HCT116 (cell line): Measurements from ENCODE around the gene TNFRSF6B. TPM values are rescaled to one million over a fixed set of nuclear protein-coding genes. Genes with fewer than 3 reads are reported as not detected.

Source experiments
- ATAC-seq: fragments of 200-7000 bp; cut with Tn5 transposase; 2 replicates; pipeline ENCODE4 v1.9.1; 2020; ENCODE audit warnings: mild to moderate bottlenecking, moderate library complexity
- BruUV-seq: library from RNA; stranded (reverse); fragments of 400-500 nt; replicated peaks from 2 replicates; lab custom pipeline; 2021; lab: Mats Ljungman, UMichigan
- CTCF ChIA-PET: fragments of 300-600 bp; sonication (Branson Sonifier 250); formaldehyde crosslinking; loops from one replicate; lab custom pipeline; 2021; ENCODE audit warnings: antibody characterized with exemption; lab: Charles Lee
- POLR2A ChIA-PET: fragments of 300-600, 350-600 bp; sonication (Branson Sonifier 250); formaldehyde crosslinking; loops from one replicate; lab custom pipeline; 2021; ENCODE audit warnings: antibody characterized with exemption; lab: Charles Lee
- RAD21 ChIA-PET, 2 experiments: fragments of 300-600 bp; sonication (Branson Sonifier 250); formaldehyde crosslinking; loops; one replicate each; lab custom pipeline; 2023; ENCODE audit warnings: low total read pairs in 2 of 2; ENCODE audit not compliant: uncharacterized antibody in 2 of 2, unreplicated experiment in 2 of 2, low non-redundant PET in 1 of 2; lab: Charles Lee
- DNase-seq: peaks from one replicate; pipeline ENCODE4 v3.0.0-alpha.2; 2010; ENCODE audit warnings: low read depth, low spot score
- H2AFZ ChIP-seq: fragments of 200-600 bp; shearing (Covaris generic), sonication (generic); 2 replicates; pipeline ENCODE4 v1.6.1; 2017; ENCODE audit warnings: low read depth, mixed run types, mixed read lengths, antibody characterized with exemption, low read length; ENCODE audit not compliant: poor library complexity, severe bottlenecking
- H3K27ac ChIP-seq: 2 replicates; pipeline ENCODE4 v1.5.1; 2012; ENCODE audit warnings: low read depth, low read length
- H3K27me3 ChIP-seq: fragments of 200-600 bp; sonication (generic); 2 replicates; pipeline ENCODE4 v1.6.1; 2016; ENCODE audit warnings: mixed run types, low read length, mixed read lengths; ENCODE audit not compliant: insufficient read depth
- H3K36me3 ChIP-seq, 2 experiments: fragments of 200-500 bp in 1 of 2; fragments of 200-600 bp in 1 of 2; sonication (Bioruptor generic) in 1 of 2; sonication (generic) in 1 of 2; 2 replicates each; pipeline versions ENCODE4 v1.5.1 to v1.6.1; 2014 to 2016; ENCODE audit warnings: low read length in 2 of 2, inconsistent platforms in 1 of 2, mixed read lengths in 1 of 2, mixed run types in 1 of 2; ENCODE audit not compliant: insufficient read depth in 2 of 2, control insufficient read depth in 1 of 2
- H3K4me1 ChIP-seq, 2 experiments: fragments of 200-600 bp in 1 of 2; sonication (generic) in 1 of 2; 2 replicates each; pipeline versions ENCODE4 v1.5.1 to v1.6.1; 2012 to 2017; ENCODE audit warnings: low read length in 2 of 2, inconsistent platforms in 1 of 2, mild to moderate bottlenecking in 1 of 2, mixed read lengths in 1 of 2, mixed run types in 1 of 2, moderate library complexity in 1 of 2; ENCODE audit not compliant: insufficient read depth in 2 of 2, control insufficient read depth in 1 of 2
- H3K4me2 ChIP-seq: fragments of 200-600 bp; sonication (generic); 2 replicates; pipeline ENCODE4 v1.6.1; 2017; ENCODE audit warnings: mixed run types, low read length, mixed read lengths
- H3K4me3 ChIP-seq, 2 experiments: fragments of 200-600 bp in 1 of 2; sonication (generic) in 1 of 2; replicated peaks in 1 of 2; 2 replicates each; pipeline ENCODE4 v1.5.1; 2011 to 2016; ENCODE audit warnings: low read length in 2 of 2, control low read depth in 1 of 2, low read depth in 1 of 2, mild to moderate bottlenecking in 1 of 2, mixed read lengths in 1 of 2, mixed run types in 1 of 2
- H3K79me2 ChIP-seq: fragments of 200-600 bp; sonication (generic); 2 replicates; pipeline ENCODE4 v1.6.1; 2017; ENCODE audit warnings: mild to moderate bottlenecking, mixed run types, low read length, moderate library complexity, mixed read lengths; ENCODE audit not compliant: insufficient read depth
- H3K9ac ChIP-seq: fragments of 200-600 bp; sonication (generic); 2 replicates; pipeline ENCODE4 v1.6.1; 2016; ENCODE audit warnings: low read length, mixed read lengths
- H3K9me2 ChIP-seq: fragments of 200-600 bp; sonication (generic), shearing (Covaris generic); 2 replicates; pipeline ENCODE4 v1.6.1; 2017; ENCODE audit warnings: mixed run types, mild to moderate bottlenecking, moderate library complexity; ENCODE audit not compliant: insufficient read depth
- H3K9me3 ChIP-seq, 2 experiments: fragments of 200-500 bp in 1 of 2; fragments of 200-600 bp in 1 of 2; sonication (Bioruptor generic) in 1 of 2; sonication (generic) in 1 of 2; 2 replicates each; pipeline ENCODE4 v1.6.1; 2014 to 2017; ENCODE audit warnings: low read length in 2 of 2, mixed read lengths in 2 of 2, inconsistent platforms in 1 of 2, low read depth in 1 of 2, mild to moderate bottlenecking in 1 of 2, mixed run types in 1 of 2, moderate library complexity in 1 of 2; ENCODE audit not compliant: control insufficient read depth in 1 of 2, insufficient read depth in 1 of 2
- H4K20me1 ChIP-seq: fragments of 200-600 bp; sonication (generic), shearing (Covaris generic); 2 replicates; pipeline ENCODE4 v1.6.1; 2017; ENCODE audit warnings: mixed run types, mild to moderate bottlenecking, moderate library complexity; ENCODE audit not compliant: insufficient read depth
- CBX3 ChIP-seq: IDR thresholded peaks from 2 replicates; pipeline ENCODE4 v1.6.1; 2012; ENCODE audit warnings: low read depth
- CEBPB ChIP-seq: IDR thresholded peaks from 2 replicates; pipeline ENCODE4 v1.6.1; 2012; ENCODE audit warnings: low read depth
- ELF1 ChIP-seq: IDR thresholded peaks from 2 replicates; pipeline ENCODE4 v1.6.1; 2012; ENCODE audit warnings: low read depth, borderline replicate concordance
- EZH2phosphoT487 ChIP-seq: fragments of 200-600 bp; IDR thresholded peaks from 2 replicates; pipeline ENCODE4 v1.6.1; 2018; ENCODE audit warnings: antibody characterized with exemption, borderline replicate concordance
- FOSL1 ChIP-seq: IDR thresholded peaks from 2 replicates; pipeline ENCODE4 v1.6.1; 2012; ENCODE audit warnings: low read depth
- MAX ChIP-seq: IDR thresholded peaks from 2 replicates; pipeline ENCODE4 v1.6.1; 2012
- POLR2AphosphoS5 ChIP-seq: IDR thresholded peaks from 2 replicates; pipeline ENCODE4 v1.6.1; 2011; ENCODE audit warnings: mild to moderate bottlenecking, low read depth, low read length, moderate library complexity
- TCF7L2 ChIP-seq: IDR thresholded peaks from 2 replicates; pipeline ENCODE4 v1.7.0; 2011; ENCODE audit warnings: borderline replicate concordance, inconsistent platforms; ENCODE audit not compliant: insufficient read depth, insufficient read length; ENCODE audit errors: extremely low read depth
- intact Hi-C: fragments of 100-400 bp; cut with micrococcal nuclease; formaldehyde crosslinking; loops from 2 replicates; pipeline ENCODE4 v1.10.0; 2022
- total RNA-seq: library from RNA; stranded (reverse); gene quantifications from one replicate; pipeline ENCODE4 v1.2.1, GENCODE V29; 2021; ENCODE audit not compliant: unreplicated experiment

TNFRSF6B gene
- total RNA-seq, 1 experiment from 2014 or later = 147 TPM

GRCh38 chr20:63699466-63700198, 3.2 kb downstream of the TNFRSF6B start:
- H3K4me1 ChIP-seq = peaks cover 35 to 78% of the 10 kb centered on the region in 2 experiments
- intact Hi-C loops = loop anchor here (5.0 to 10.0 kb wide), 4 partner anchors 117 to 355 kb away; partner anchors contain the start of genes PTK6 and UCKL1
- H3K27ac ChIP-seq = peak overlapping the region; percentile 91
- H3K4me2 ChIP-seq = peak overlapping the region; percentile 78
- TF ChIP-seq POLR2AphosphoS5 = peak; percentile 42
- no peak for TF ChIP-seq EZH2phosphoT487
- no peak for TF ChIP-seq TCF7L2
- no peak for TF ChIP-seq ELF1
- TF ChIP-seq CEBPB = no peak
- no peak for TF ChIP-seq FOSL1
- no peak for TF ChIP-seq CBX3
- no peak for TF ChIP-seq MAX
- TF ChIP-seq, all 23 proteins: peak for 1
- ChIA-PET RAD21 (no interaction called here), POLR2A (interaction anchor here (1.3 to 3.1 kb wide), 6 partner anchors 8 to 166 kb away, joined by 3 to 12 read pairs (median 7); partner anchors contain the start of genes ARFRP1, RTEL1, TPD52L2 and ZGPAT), CTCF (interaction anchor here (1.4 to 1.6 kb wide), 2 partner anchors 8 to 162 kb away, joined by 3 to 6 read pairs; partner anchors contain the start of genes ARFRP1, PTK6 and ZGPAT)
- TSS peak; percentile 29 for BruUV-seq
- DNase-seq (no peak), ATAC-seq (peak; percentile 26)
- Histone ChIP-seq H2AFZ (no peak overlapping the region), H3K36me3 (peaks cover 0 to 11% of the 10 kb centered on the region in 2 experiments; a peak in 1 of 4 replicates), H3K9me2 (no peaks in the 10 kb centered on the region), H4K20me1 (no peaks in the 10 kb centered on the region), H3K79me2 (peaks cover 10% of the 10 kb centered on the region; the same call in 1 of the 2 replicates), H3K9ac (peak overlapping the region; percentile 71), H3K9me3 (no peaks in the 10 kb centered on the region), H3K4me3 (peak overlapping the region; percentile 37 to 41), H3K27me3 (no peaks in the 10 kb centered on the region)
